ENCODE measurements around the gene SRRT. TPM values are rescaled to one million over a fixed set of nuclear protein-coding genes. Genes with fewer than 3 reads are reported as not detected.
A peak's percentile ranks its signal among the peaks of the same experiment; 100 is the strongest.
"Not testable (repeated sequence)": the region's sequence is repeated elsewhere in the genome, so short reads cannot be mapped to it uniquely, and the experiment has no call there.

Gene SRRT
- total RNA-seq, 1 donor from 2014 or later: 114 TPM

- DNase-seq (ENCODE audit: low spot score) (peak; percentile 94), ATAC-seq (peak; percentile 99)
- intact Hi-C loops (cut with DNase I): loop anchor here (5.0 kb wide), 1 partner anchor 55 kb away; no protein-coding TSS in a partner anchor
Measured at GRCh38 chr7:100852048-100852872, 22.6 kb upstream of the SRRT start, which contains the start of gene SLC12A9. Gene SLC12A9, plus strand, starts transcription at chr7:100852713. Its CDS starts 1,485 bp downstream, at chr7:100854198.

- no peak for DNase-seq (ENCODE audit: low spot score)
- ATAC-seq: no peak
- intact Hi-C loops (cut with DNase I): loop anchor here (5.0 kb wide), 1 partner anchor 57 kb away; no protein-coding TSS in a partner anchor
Measured at GRCh38 chr7:100854146-100854895, 20.6 kb upstream of the SRRT start.

- ATAC-seq; DNase-seq (ENCODE audit: low spot score): not testable (repeated sequence)
- intact Hi-C loops (cut with DNase I): loop anchor here (5.0 kb wide), 1 partner anchor 58 kb away; no protein-coding TSS in a partner anchor
Measured at GRCh38 chr7:100854899-100855298, 20.0 kb upstream of the SRRT start.

- intact Hi-C loops (cut with DNase I): no loop called here
- ATAC-seq (no peak), DNase-seq (ENCODE audit: low spot score) (no peak)
Measured at GRCh38 chr7:100855515-100855914, 19.4 kb upstream of the SRRT start.

GRCh38 chr7:100856871-100857282 lies 18.0 kb upstream of the SRRT start:
- ATAC-seq: no peak
- intact Hi-C loops (cut with DNase I): no loop called here
- DNase-seq (ENCODE audit: low spot score): no peak

GRCh38 chr7:100859856-100860255 lies 15.0 kb upstream of the SRRT start:
- ATAC-seq (no peak), DNase-seq (ENCODE audit: low spot score) (no peak)
- intact Hi-C loops (cut with DNase I): no loop called here

- ATAC-seq: no peak
- intact Hi-C loops (cut with DNase I): no loop called here
- DNase-seq (ENCODE audit: low spot score): no peak
Measured at GRCh38 chr7:100860702-100861615, 13.9 kb upstream of the SRRT start.

GRCh38 chr7:100861616-100861985 lies 13.3 kb upstream of the SRRT start:
- no peak for DNase-seq (ENCODE audit: low spot score)
- intact Hi-C loops (cut with DNase I): no loop called here
- no peak for ATAC-seq

- DNase-seq (ENCODE audit: low spot score) (no peak), ATAC-seq (no peak)
- intact Hi-C loops (cut with DNase I): no loop called here
Measured at GRCh38 chr7:100863406-100863950, 11.4 kb upstream of the SRRT start.

GRCh38 chr7:100864263-100864845 lies 10.5 kb upstream of the SRRT start:
- intact Hi-C loops (cut with DNase I): no loop called here
- DNase-seq (ENCODE audit: low spot score): no peak
- no peak for ATAC-seq

- no peak for ATAC-seq
- intact Hi-C loops (cut with DNase I): no loop called here
- DNase-seq (ENCODE audit: low spot score): no peak
Measured at GRCh38 chr7:100865372-100865911, 9.5 kb upstream of the SRRT start.

- intact Hi-C loops (cut with DNase I): no loop called here
- DNase-seq (ENCODE audit: low spot score): peak; percentile 91
- ATAC-seq: peak; percentile 16
Measured at GRCh38 chr7:100865938-100866728, 8.8 kb upstream of the SRRT start.

GRCh38 chr7:100866729-100867039 lies 8.2 kb upstream of the SRRT start:
- no peak for ATAC-seq
- no peak for DNase-seq (ENCODE audit: low spot score)
- intact Hi-C loops (cut with DNase I): no loop called here

GRCh38 chr7:100867040-100867775 lies 7.7 kb upstream of the SRRT start, which contains the start of gene TRIP6:
Gene TRIP6, plus strand, starts transcription at chr7:100867387. Its CDS starts 111 bp downstream, at chr7:100867498.
- intact Hi-C loops (cut with DNase I): no loop called here
- DNase-seq (ENCODE audit: low spot score) (peak; percentile 99), ATAC-seq (peak; percentile 90)

- DNase-seq (ENCODE audit: low spot score) (no peak), ATAC-seq (peak; percentile 14)
- intact Hi-C loops (cut with DNase I): no loop called here
Measured at GRCh38 chr7:100867776-100868485, 7.0 kb upstream of the SRRT start.

All from sciatic nerve (tissue), 2 donors.